Activated CD8-positive, alpha-beta memory T cell treated with anti-CD3 and anti-CD28 coated beads for 36 hours (primary cell): Measurements from ENCODE around the gene PRKAG2. TPM values are rescaled to one million over a fixed set of nuclear protein-coding genes. Genes with fewer than 3 reads are reported as not detected.
"Not testable (repeated sequence)": the region's sequence is repeated elsewhere in the genome, so short reads cannot be mapped to it uniquely, and the experiment has no call there.

Source experiments
- CTCF ChIA-PET: fragments of 350-600 bp; sonication (Branson Sonifier 250); formaldehyde crosslinking; loops from one replicate; lab custom pipeline; 2021; ENCODE audit warnings: antibody characterized with exemption; lab: Charles Lee
- POLR2A ChIA-PET: fragments of 350-600 bp; sonication (Branson Sonifier 250); formaldehyde crosslinking; loops from one replicate; lab custom pipeline; 2021; ENCODE audit warnings: antibody characterized with exemption; lab: Charles Lee
- total RNA-seq, 2 experiments: library from RNA; stranded (reverse); gene quantifications; one replicate each; pipeline ENCODE4 v1.2.3, GENCODE V29; 2021

Gene PRKAG2
- total RNA-seq, 2 experiments from 2014 or later, result 23.6 to 24.8 TPM

- CTCF ChIA-PET, result no interaction called here
- POLR2A ChIA-PET, result interaction anchor here (0.6 kb wide), 1 partner anchor 90 kb away, joined by 3 read pairs; no protein-coding TSS in a partner anchor
Measured at GRCh38 chr7:151888079-151889067, 11.5 kb upstream of the PRKAG2 start.

- ChIA-PET CTCF (no interaction called here), POLR2A (interaction anchor here (0.7 kb wide), 1 partner anchor 16 kb away, joined by 3 read pairs; no protein-coding TSS in a partner anchor)
Measured at GRCh38 chr7:151886783-151887182, 9.9 kb upstream of the PRKAG2 start.

- ChIA-PET CTCF (no interaction called here), POLR2A (no interaction called here)
Measured at GRCh38 chr7:151885202-151885580, 8.3 kb upstream of the PRKAG2 start.

- POLR2A ChIA-PET, result no interaction called here
- CTCF ChIA-PET, result no interaction called here
Measured at GRCh38 chr7:151884312-151885201, 7.6 kb upstream of the PRKAG2 start.

- POLR2A ChIA-PET, result no interaction called here
- CTCF ChIA-PET, result no interaction called here
Measured at GRCh38 chr7:151883857-151884256, 6.9 kb upstream of the PRKAG2 start.

- CTCF ChIA-PET, result no interaction called here
- POLR2A ChIA-PET, result no interaction called here
Measured at GRCh38 chr7:151882734-151883133, 5.8 kb upstream of the PRKAG2 start.

GRCh38 chr7:151880688-151881087 lies 3.8 kb upstream of the PRKAG2 start:
- POLR2A ChIA-PET, result no interaction called here
- CTCF ChIA-PET, result interaction anchor here (0.9 kb wide), 1 partner anchor 98 kb away, joined by 4 read pairs; no protein-coding TSS in a partner anchor

GRCh38 chr7:151877911-151878835 lies 1.3 kb upstream of the PRKAG2 start:
- CTCF ChIA-PET, result interaction anchor here (2.6 kb wide), 1 partner anchor 95 kb away, joined by 9 read pairs; no protein-coding TSS in a partner anchor
- POLR2A ChIA-PET, result no interaction called here

GRCh38 chr7:151875942-151876898 lies 695 bp downstream of the PRKAG2 start:
- ChIA-PET CTCF (interaction anchor here (1.3 to 2.6 kb wide), 2 partner anchors 80 to 93 kb away, joined by 4 to 9 read pairs; no protein-coding TSS in a partner anchor), POLR2A (interaction anchor here (1.0 kb wide), 3 partner anchors 81 to 94 kb away, joined by 3 to 4 read pairs (median 3); no protein-coding TSS in a partner anchor)

- CTCF ChIA-PET, POLR2A ChIA-PET: not testable (repeated sequence)
Measured at GRCh38 chr7:151874479-151874878, 2.4 kb downstream of the PRKAG2 start.

GRCh38 chr7:151873402-151873965 lies 3.4 kb downstream of the PRKAG2 start:
- CTCF ChIA-PET, result no interaction called here

GRCh38 chr7:151872531-151873401 lies 4.1 kb downstream of the PRKAG2 start:
- ChIA-PET POLR2A (no interaction called here), CTCF (no interaction called here)

More at GRCh38 chr7:151873402-151873965, 3.4 kb downstream of the PRKAG2 start:
- POLR2A ChIA-PET, result no interaction called here

GRCh38 chr7:151871904-151872303 lies 5.0 kb downstream of the PRKAG2 start:
- ChIA-PET POLR2A (no interaction called here), CTCF (no interaction called here)

- CTCF ChIA-PET, result no interaction called here
- POLR2A ChIA-PET, result interaction anchor here (0.6 kb wide), 1 partner anchor 15 kb away, joined by 3 read pairs; no protein-coding TSS in a partner anchor
Measured at GRCh38 chr7:151871189-151871735, 5.7 kb downstream of the PRKAG2 start.

GRCh38 chr7:151869968-151870918 lies 6.7 kb downstream of the PRKAG2 start:
- ChIA-PET CTCF (interaction anchor here (0.6 kb wide), 1 partner anchor 155 kb away, joined by 3 read pairs; no protein-coding TSS in a partner anchor), POLR2A (no interaction called here)
